ENCODE results near the gene SHROOM2. TPM values are rescaled to one million over a fixed set of nuclear protein-coding genes. Genes with fewer than 3 reads are reported as not detected.

The SHROOM2 gene
- total RNA-seq, 1 donor from 2014 or later: 2.1 TPM

- Histone ChIP-seq H3K9me3 (ENCODE audit: control insufficient read depth in 3 of 3, low read length in 3 of 3) (no peaks in the 10 kb centered on the region), H3K27me3 (ENCODE audit: control insufficient read depth in 3 of 3, insufficient read depth in 3 of 3, low read length in 3 of 3) (peaks cover 0 to 13% (median 6%) of the 10 kb centered on the region in 3 donors), H3K36me3 (ENCODE audit: control insufficient read depth in 3 of 3, insufficient read depth in 3 of 3, low read length in 3 of 3) (no peaks in the 10 kb centered on the region), H3K4me1 (ENCODE audit: control insufficient read depth in 3 of 3, insufficient read depth in 3 of 3, low read length in 3 of 3) (peaks cover 0 to 3% (median 0%) of the 10 kb centered on the region in 3 donors), H3K9ac (ENCODE audit: low read depth in 1 of 3, low read length in 3 of 3) (no peak overlapping the region), H3K27ac (ENCODE audit: low read depth, low read length) (no peak overlapping the region), H3K4me3 (ENCODE audit: low read length in 3 of 3) (no peak overlapping the region)
These were observed 1.9 kb upstream of the SHROOM2 start for GRCh38 chrX:9784332-9784731.

- no peaks in the 10 kb centered on the region for H3K36me3 ChIP-seq (ENCODE audit: control insufficient read depth in 3 of 3, insufficient read depth in 3 of 3, low read length in 3 of 3)
- peaks cover 0 to 3% (median 0%) of the 10 kb centered on the region in 3 donors for H3K4me1 ChIP-seq (ENCODE audit: control insufficient read depth in 3 of 3, insufficient read depth in 3 of 3, low read length in 3 of 3)
- H3K27me3 ChIP-seq (ENCODE audit: control insufficient read depth in 3 of 3, insufficient read depth in 3 of 3, low read length in 3 of 3): peaks cover 0 to 13% (median 6%) of the 10 kb centered on the region in 3 donors
- no peak overlapping the region for H3K27ac ChIP-seq (ENCODE audit: low read depth, low read length)
- H3K4me3 ChIP-seq (ENCODE audit: low read length in 3 of 3): no peak overlapping the region
- no peaks in the 10 kb centered on the region for H3K9me3 ChIP-seq (ENCODE audit: control insufficient read depth in 3 of 3, low read length in 3 of 3)
- H3K9ac ChIP-seq (ENCODE audit: low read depth in 1 of 3, low read length in 3 of 3): no peak overlapping the region
These were observed 830 bp upstream of the SHROOM2 start for GRCh38 chrX:9785254-9785943.

DNA sequence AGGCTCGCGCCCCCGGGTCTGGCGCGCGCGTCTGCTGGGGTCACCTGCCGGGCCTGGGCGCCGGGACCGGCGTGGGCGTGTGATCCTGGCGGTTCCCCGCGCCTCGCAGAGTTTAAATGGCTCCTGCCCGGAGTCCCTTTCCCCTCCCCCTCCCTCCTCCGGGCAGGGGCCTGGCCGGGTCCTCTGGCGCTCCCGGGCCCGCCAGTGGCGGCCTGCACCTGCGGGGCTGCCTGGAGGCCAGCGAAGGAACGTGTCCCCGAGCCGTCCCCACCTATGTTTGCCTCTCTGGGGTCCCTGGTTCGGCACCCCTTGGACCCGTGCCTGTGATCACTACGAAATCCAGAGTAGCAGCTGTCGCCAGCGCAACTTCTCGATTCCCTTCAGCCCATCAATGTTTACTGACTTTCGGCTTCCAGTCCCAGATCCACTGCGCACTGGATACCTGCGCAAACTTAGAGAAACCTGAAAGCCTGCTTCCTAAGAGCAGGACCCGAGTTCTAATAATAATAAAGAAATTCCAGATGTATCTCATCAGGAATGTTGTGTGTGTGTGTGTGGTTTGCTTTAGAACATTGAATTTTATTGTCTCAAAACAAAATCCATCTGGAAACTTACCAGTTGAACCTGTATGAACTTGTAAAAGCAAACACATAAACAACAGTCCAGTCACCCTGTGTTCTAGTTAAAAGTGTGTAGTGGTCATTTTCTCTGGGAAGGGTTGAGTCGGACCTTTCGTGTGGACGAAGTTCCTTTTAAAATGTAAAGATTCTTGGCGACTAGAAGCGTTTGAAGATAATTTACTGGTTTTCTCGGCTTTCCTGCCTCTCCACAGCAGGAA lies 788 bp downstream of the SHROOM2 start:
- Histone ChIP-seq H3K9me3 (ENCODE audit: control insufficient read depth in 3 of 3, low read length in 3 of 3) (no peaks in the 10 kb centered on the region), H3K36me3 (ENCODE audit: control insufficient read depth in 3 of 3, insufficient read depth in 3 of 3, low read length in 3 of 3) (no peaks in the 10 kb centered on the region)

DNA sequence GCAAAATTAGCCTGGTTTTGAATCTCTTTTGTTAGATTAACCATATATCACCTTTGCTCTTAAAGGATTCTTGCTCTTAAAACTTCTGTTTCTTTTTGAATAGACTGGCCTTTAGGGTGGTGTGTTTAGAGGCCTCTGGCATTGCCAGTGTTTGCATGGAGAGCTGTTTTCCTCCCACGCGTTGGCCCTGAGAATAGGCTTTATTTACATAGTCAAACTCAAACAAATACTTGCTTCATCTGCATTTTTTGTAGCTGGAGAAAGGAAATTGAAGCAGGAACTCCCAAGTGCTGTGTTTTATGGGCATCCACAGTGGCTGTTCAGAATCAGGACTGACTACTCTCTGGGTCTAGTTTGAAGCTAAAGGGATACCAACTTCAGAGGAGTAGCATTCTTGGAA lies 2.7 kb downstream of the SHROOM2 start:
- Histone ChIP-seq H3K4me3 (ENCODE audit: low read length in 3 of 3) (no peak overlapping the region), H3K4me1 (ENCODE audit: control insufficient read depth in 3 of 3, insufficient read depth in 3 of 3, low read length in 3 of 3) (peaks cover 0 to 3% (median 0%) of the 10 kb centered on the region in 3 donors), H3K9ac (ENCODE audit: low read depth in 1 of 3, low read length in 3 of 3) (no peak overlapping the region), H3K27ac (ENCODE audit: low read depth, low read length) (no peak overlapping the region), H3K36me3 (ENCODE audit: control insufficient read depth in 3 of 3, insufficient read depth in 3 of 3, low read length in 3 of 3) (no peaks in the 10 kb centered on the region), H3K27me3 (ENCODE audit: control insufficient read depth in 3 of 3, insufficient read depth in 3 of 3, low read length in 3 of 3) (peaks cover 0 to 13% (median 6%) of the 10 kb centered on the region in 3 donors), H3K9me3 (ENCODE audit: control insufficient read depth in 3 of 3, low read length in 3 of 3) (no peaks in the 10 kb centered on the region)

More for the DNA sequence above, 788 bp downstream of the SHROOM2 start:
- peak overlapping the region in 1 of 3 donors; percentile 65 for H3K4me3 ChIP-seq (ENCODE audit: low read length in 3 of 3)
- H3K9ac ChIP-seq (ENCODE audit: low read depth in 1 of 3, low read length in 3 of 3): peak overlapping the region in 1 of 3 donors; percentile 33
- no peak overlapping the region for H3K27ac ChIP-seq (ENCODE audit: low read depth, low read length)
- H3K4me1 ChIP-seq (ENCODE audit: control insufficient read depth in 3 of 3, insufficient read depth in 3 of 3, low read length in 3 of 3): peaks cover 0 to 3% (median 0%) of the 10 kb centered on the region in 3 donors
- H3K27me3 ChIP-seq (ENCODE audit: control insufficient read depth in 3 of 3, insufficient read depth in 3 of 3, low read length in 3 of 3): peaks cover 0 to 13% (median 6%) of the 10 kb centered on the region in 3 donors

- no peak overlapping the region for H3K4me3 ChIP-seq (ENCODE audit: low read length in 3 of 3)
- peaks cover 0 to 3% (median 0%) of the 10 kb centered on the region in 3 donors for H3K4me1 ChIP-seq (ENCODE audit: control insufficient read depth in 3 of 3, insufficient read depth in 3 of 3, low read length in 3 of 3)
- no peak overlapping the region for H3K9ac ChIP-seq (ENCODE audit: low read depth in 1 of 3, low read length in 3 of 3)
- H3K27ac ChIP-seq (ENCODE audit: low read depth, low read length): no peak overlapping the region
- peaks cover 0 to 13% (median 6%) of the 10 kb centered on the region in 3 donors for H3K27me3 ChIP-seq (ENCODE audit: control insufficient read depth in 3 of 3, insufficient read depth in 3 of 3, low read length in 3 of 3)
- no peaks in the 10 kb centered on the region for H3K36me3 ChIP-seq (ENCODE audit: control insufficient read depth in 3 of 3, insufficient read depth in 3 of 3, low read length in 3 of 3)
- no peaks in the 10 kb centered on the region for H3K9me3 ChIP-seq (ENCODE audit: control insufficient read depth in 3 of 3, low read length in 3 of 3)
These were observed 3.3 kb downstream of the SHROOM2 start for GRCh38 chrX:9789555-9789954.

DNA sequence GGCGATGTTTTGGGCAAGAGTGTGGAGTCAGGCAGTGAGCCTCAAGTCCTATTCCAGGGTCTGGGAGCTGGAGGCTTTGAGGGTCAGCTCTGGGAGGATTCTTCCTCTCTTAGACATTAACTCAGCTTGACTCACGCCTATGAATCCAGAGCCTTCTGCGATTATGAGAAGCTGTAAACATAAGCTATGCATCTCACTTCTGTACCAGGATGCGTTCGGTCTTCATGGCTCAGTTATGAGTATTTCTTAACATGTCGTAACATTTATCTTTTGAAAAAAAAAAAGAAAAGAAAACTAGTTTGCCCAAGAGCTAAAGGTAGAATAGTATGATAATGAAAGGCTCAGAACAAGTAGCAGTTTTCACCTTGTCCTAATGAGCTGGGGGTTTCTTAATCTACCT lies 4.6 kb downstream of the SHROOM2 start:
- Histone ChIP-seq H3K36me3 (ENCODE audit: control insufficient read depth in 3 of 3, insufficient read depth in 3 of 3, low read length in 3 of 3) (no peaks in the 10 kb centered on the region), H3K27me3 (ENCODE audit: control insufficient read depth in 3 of 3, insufficient read depth in 3 of 3, low read length in 3 of 3) (peaks cover 0 to 13% (median 6%) of the 10 kb centered on the region in 3 donors), H3K4me3 (ENCODE audit: low read length in 3 of 3) (no peak overlapping the region), H3K27ac (ENCODE audit: low read depth, low read length) (no peak overlapping the region), H3K4me1 (ENCODE audit: control insufficient read depth in 3 of 3, insufficient read depth in 3 of 3, low read length in 3 of 3) (peaks cover 0 to 3% (median 0%) of the 10 kb centered on the region in 3 donors), H3K9me3 (ENCODE audit: control insufficient read depth in 3 of 3, low read length in 3 of 3) (peaks cover 0 to 2% (median 0%) of the 10 kb centered on the region in 3 donors), H3K9ac (ENCODE audit: low read depth in 1 of 3, low read length in 3 of 3) (no peak overlapping the region)

DNA sequence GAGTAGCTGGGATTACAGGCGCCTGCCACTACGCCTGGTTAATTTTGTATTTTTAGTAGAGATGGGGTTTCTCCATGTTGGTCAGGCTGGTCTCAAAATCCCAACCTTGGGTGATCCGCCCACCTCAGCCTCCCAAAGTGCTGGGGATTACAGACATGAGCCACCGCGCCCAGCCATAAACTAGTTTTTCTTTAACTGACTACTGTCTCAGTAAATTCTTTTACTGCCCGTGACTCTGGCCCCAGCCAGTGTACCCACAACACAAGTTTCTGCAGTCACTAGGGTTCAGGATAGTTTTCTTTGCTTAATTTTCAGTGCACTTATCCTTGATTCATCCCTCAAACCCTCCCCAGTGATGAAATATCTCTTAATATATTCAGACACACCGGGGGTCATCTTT lies 8.3 kb downstream of the SHROOM2 start:
- Histone ChIP-seq H3K4me1 (ENCODE audit: control insufficient read depth in 3 of 3, insufficient read depth in 3 of 3, low read length in 3 of 3) (no peaks in the 10 kb centered on the region), H3K27me3 (ENCODE audit: control insufficient read depth in 3 of 3, insufficient read depth in 3 of 3, low read length in 3 of 3) (no peaks in the 10 kb centered on the region), H3K36me3 (ENCODE audit: control insufficient read depth in 3 of 3, insufficient read depth in 3 of 3, low read length in 3 of 3) (no peaks in the 10 kb centered on the region), H3K9ac (ENCODE audit: low read depth in 1 of 3, low read length in 3 of 3) (no peak overlapping the region), H3K9me3 (ENCODE audit: control insufficient read depth in 3 of 3, low read length in 3 of 3) (peaks cover 0 to 2% (median 0%) of the 10 kb centered on the region in 3 donors), H3K27ac (ENCODE audit: low read depth, low read length) (no peak overlapping the region), H3K4me3 (ENCODE audit: low read length in 3 of 3) (no peak overlapping the region)

- no peaks in the 10 kb centered on the region for H3K27me3 ChIP-seq (ENCODE audit: control insufficient read depth in 3 of 3, insufficient read depth in 3 of 3, low read length in 3 of 3)
- no peak overlapping the region for H3K9ac ChIP-seq (ENCODE audit: low read depth in 1 of 3, low read length in 3 of 3)
- no peaks in the 10 kb centered on the region for H3K4me1 ChIP-seq (ENCODE audit: control insufficient read depth in 3 of 3, insufficient read depth in 3 of 3, low read length in 3 of 3)
- H3K27ac ChIP-seq (ENCODE audit: low read depth, low read length): no peak overlapping the region
- peaks cover 0 to 2% (median 0%) of the 10 kb centered on the region in 3 donors for H3K9me3 ChIP-seq (ENCODE audit: control insufficient read depth in 3 of 3, low read length in 3 of 3)
- no peak overlapping the region for H3K4me3 ChIP-seq (ENCODE audit: low read length in 3 of 3)
- H3K36me3 ChIP-seq (ENCODE audit: control insufficient read depth in 3 of 3, insufficient read depth in 3 of 3, low read length in 3 of 3): no peaks in the 10 kb centered on the region
These were observed 11.4 kb downstream of the SHROOM2 start for GRCh38 chrX:9797384-9798360.

DNA sequence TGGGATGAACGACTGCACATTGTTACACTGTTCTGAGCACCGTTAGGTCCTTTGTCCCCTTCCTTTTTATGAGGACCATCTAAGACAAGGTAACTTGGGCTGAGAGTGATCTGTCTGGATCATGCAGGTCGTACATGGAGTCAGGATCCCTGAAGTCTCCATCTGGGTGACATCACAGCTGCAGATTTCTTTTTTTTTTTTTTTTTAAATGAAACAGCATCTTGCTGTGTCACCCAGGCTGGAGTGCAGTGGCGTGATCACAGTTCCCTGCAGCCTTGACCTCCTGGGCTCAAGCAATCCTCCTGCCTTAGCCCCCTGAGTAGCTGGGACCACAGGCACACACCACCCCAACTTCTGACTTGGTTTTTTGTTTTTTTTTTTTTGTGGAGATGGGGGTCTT lies 16.5 kb downstream of the SHROOM2 start:
- Histone ChIP-seq H3K4me3 (ENCODE audit: low read length in 3 of 3) (no peak overlapping the region), H3K36me3 (ENCODE audit: control insufficient read depth in 3 of 3, insufficient read depth in 3 of 3, low read length in 3 of 3) (no peaks in the 10 kb centered on the region), H3K9ac (ENCODE audit: low read depth in 1 of 3, low read length in 3 of 3) (no peak overlapping the region), H3K27me3 (ENCODE audit: control insufficient read depth in 3 of 3, insufficient read depth in 3 of 3, low read length in 3 of 3) (no peaks in the 10 kb centered on the region), H3K9me3 (ENCODE audit: control insufficient read depth in 3 of 3, low read length in 3 of 3) (no peaks in the 10 kb centered on the region), H3K4me1 (ENCODE audit: control insufficient read depth in 3 of 3, insufficient read depth in 3 of 3, low read length in 3 of 3) (no peaks in the 10 kb centered on the region), H3K27ac (ENCODE audit: low read depth, low read length) (no peak overlapping the region)
